HG03060 (cell line): ENCODE results near the gene PML.

Source experiments
- ATAC-seq: cut with Tn5 transposase; IDR thresholded peaks from one replicate; pipeline ENCODE4 v1.9.1; 2021; ENCODE audit warnings: low read depth, moderate number of reproducible peaks; ENCODE audit not compliant: unreplicated experiment

The PML gene

DNA sequence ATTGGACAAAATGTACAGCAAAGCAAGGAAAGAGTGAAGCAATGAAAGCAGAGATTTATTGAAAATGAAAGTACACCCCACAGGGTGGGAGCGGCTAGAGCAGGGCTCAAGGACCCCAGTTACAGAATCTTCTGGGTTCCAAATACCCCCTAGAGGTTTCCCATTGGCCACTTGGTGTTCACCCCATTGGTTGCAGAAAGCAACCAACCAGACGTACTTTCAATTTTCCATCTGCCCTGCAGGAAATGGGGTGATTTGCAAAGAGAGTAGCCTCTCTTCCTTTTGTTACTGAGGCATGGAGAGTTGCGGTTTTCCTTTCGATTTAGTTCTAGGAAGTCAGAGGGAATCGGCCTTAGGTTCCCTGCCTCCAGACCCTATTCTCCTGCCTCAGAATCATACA, 2.4 kb downstream of the PML start:
- ATAC-seq = no peak

DNA sequence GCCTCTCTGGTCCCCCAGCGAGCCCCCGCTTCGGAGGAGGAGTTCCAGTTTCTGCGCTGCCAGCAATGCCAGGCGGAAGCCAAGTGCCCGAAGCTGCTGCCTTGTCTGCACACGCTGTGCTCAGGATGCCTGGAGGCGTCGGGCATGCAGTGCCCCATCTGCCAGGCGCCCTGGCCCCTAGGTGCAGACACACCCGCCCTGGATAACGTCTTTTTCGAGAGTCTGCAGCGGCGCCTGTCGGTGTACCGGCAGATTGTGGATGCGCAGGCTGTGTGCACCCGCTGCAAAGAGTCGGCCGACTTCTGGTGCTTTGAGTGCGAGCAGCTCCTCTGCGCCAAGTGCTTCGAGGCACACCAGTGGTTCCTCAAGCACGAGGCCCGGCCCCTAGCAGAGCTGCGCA, 3.5 kb downstream of the PML start:
- ATAC-seq = no peak

DNA sequence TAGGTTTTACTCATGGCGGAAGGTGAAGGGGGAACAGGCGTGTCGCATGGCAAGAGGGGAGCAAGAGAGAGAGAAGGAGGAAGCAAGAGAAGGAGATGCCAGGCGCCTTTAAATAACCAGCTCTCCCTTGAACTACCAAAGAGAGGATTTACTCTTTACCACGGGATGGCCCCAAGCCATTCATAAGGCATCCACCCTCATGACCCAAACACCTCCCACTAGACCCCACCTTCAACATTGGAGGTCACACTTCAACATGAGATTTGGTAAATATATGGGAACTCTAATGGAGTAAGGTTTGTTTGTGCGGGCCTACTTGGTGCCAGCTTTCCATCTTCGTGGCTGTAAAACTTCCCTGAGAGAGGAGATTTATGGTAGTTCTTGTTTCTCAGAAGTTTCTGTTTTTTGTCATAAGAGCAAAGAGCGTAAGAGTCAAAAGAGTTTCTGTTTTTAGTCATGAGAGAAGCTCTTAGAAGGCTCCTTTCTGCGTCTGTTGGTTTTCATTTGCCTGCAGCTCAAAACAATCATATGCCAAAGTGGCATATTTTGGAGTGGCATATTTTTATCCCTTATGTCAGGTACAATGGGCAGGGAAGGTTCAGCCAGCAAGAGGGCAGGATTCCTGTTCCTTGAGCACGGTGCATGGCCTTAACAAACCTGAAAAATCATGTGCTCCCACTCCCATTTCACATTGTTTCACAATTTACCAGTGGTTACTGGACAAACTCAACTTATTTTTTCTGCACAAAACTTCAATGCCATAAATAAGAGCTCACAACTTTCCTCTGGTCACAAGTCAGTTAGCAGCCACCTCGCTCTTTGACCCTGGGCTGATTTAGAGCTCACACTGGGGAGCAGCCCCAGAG, 12.5 kb downstream of the PML start:
- ATAC-seq = no peak

DNA sequence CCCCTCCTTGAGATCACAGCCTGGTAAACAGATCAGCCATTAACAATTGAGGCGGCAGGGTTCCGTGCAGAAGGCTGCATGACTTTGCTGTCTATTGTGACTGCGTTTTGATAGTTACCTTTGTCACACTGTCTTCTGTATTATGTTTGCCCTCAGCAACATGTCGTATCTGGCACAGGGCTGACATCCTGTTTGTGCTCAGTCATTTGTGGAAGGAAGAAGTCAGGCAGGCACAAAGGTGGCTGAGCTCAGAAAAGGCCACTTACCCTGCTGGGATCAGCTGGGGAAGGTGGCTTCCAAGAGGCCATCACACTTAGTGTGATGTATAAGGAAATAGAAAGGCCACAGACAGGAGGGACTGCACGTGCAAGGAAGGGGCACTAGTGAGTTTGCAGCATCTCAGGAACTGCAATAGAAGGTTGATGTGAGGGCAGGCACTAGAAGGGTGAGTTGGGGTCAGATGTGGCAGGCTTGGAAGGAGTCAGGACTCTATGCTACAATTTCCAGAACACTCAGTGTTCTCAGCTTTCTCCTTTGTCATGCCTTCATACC, 13.4 kb downstream of the PML start:
- no peak for ATAC-seq

DNA sequence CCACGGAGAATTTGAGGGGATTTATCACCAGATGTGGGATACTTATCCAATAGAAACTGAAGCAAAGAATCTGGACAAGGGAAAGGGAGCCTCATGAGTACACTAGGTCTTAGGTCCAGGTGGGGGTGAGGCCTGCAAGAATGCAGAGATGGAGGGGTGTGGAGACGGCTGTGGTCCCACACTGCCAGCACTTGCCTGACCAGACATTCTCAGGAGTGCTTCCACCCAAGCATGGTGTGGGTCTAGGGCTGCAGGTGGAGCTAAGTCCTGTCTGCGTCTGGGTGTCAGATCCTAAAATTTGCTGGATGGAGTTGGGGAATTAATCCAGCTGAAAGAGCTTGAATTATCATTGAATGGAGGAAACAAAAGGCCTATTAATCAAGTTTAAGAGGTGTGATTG, 14.4 kb downstream of the PML start:
- ATAC-seq = no peak

DNA sequence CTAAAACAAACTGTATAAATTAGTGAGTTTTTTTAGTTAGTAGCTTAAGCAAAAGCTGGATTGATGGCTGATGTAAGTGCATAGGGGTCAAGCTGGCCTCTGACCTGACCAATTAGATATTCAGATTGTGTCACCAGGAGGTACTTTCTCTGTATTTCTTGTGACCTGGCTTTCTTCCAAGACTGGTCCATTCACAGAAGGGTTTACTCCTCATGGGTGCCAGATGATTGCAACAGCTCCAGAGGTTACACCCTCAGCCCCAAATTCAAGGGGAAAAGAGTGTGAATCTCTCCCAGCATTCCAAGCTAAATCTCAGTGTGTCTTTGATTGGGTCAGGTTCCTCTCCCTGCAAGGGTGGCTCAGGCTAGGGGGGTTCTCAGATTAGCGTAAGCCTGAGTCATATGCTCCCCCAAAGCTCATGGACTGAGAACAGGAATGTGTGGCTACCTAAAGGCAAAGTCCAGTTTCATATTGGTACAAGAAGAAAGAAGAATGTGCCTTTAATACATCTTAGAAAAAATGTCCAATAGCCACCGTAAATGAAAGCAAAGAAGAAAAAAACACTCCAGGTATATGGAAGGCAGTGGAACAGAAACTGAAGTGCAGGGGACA, 16.5 kb downstream of the PML start:
- ATAC-seq = no peak

DNA sequence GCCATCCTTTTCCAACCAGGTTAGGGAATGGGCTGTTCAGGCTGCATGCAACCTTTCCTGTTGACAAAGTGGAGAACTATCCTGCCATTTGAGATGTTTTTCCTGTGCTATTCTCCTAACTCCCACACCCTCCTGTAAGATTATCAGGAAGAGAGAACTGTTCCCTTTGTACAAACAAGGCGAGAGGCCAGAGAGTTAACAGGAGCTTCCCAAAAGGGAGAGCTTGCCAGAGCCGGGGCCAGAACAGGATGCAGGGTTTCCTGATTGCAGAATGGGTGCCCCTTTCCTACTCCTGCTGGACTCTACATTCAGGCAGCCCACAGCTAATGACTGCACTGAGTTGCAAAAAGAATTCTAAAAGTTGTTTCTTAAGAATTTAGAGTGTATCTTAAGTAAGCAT, 17.1 kb downstream of the PML start:
- no peak for ATAC-seq

DNA sequence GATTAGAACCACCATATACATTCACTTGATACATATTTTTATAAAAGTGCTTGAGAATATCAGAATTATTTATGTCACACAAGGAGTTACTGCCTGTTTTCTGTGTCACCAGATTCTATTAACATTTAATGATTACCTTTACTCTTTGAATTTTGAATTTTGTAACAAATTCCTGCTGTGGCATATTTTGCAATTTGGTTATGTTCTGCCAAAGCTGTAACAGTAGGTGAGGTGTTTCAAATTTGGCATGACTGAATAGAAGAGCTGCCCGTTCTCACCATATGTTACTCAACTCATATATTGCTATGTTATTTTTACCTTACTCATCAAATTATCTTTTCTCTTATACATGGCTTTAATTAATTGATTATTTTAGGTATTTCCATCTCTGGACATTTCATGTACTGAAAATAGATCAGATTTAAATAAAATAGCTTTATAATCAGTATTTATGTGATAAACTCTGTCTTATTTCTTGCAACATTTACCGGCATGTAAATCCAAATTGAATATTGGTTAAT, 18.9 kb downstream of the PML start:
- ATAC-seq = no peak

DNA sequence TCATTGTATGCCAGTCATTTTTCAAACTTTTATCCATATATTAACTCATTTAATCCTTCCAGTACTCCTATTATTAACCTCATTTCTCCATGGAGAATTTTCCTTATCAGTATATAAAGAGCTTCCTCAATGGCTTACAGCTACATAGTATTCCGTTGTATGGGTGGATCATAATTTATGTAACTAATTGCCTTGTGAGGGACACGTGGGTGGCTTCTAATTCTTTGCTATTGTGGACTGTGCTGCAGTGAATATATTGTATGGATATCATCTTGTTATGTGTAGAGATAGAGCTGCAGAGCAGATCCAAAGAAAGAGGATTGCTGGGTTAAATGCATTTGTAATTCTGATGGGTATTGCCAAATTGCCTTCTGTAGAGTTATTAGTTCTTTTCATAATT, 25.2 kb downstream of the PML start:
- no peak for ATAC-seq

DNA sequence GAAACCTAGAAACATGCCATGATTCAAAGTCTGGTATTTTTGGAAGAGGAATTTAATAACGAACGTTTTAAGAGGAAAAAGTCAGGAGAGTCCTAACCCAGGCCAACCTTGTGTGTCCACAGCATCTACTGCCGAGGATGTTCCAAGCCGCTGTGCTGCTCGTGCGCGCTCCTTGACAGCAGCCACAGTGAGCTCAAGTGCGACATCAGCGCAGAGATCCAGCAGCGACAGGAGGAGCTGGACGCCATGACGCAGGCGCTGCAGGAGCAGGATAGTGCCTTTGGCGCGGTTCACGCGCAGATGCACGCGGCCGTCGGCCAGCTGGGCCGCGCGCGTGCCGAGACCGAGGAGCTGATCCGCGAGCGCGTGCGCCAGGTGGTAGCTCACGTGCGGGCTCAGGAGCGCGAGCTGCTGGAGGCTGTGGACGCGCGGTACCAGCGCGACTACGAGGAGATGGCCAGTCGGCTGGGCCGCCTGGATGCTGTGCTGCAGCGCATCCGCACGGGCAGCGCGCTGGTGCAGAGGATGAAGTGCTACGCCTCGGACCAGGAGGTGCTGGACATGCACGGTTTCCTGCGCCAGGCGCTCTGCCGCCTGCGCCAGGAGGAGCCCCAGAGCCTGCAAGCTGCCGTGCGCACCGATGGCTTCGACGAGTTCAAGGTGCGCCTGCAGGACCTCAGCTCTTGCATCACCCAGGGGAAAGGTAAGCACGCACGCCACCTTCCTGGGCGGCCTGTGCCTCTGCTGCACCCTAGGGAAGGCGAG, 28.4 kb downstream of the PML start:
- no peak for ATAC-seq

DNA sequence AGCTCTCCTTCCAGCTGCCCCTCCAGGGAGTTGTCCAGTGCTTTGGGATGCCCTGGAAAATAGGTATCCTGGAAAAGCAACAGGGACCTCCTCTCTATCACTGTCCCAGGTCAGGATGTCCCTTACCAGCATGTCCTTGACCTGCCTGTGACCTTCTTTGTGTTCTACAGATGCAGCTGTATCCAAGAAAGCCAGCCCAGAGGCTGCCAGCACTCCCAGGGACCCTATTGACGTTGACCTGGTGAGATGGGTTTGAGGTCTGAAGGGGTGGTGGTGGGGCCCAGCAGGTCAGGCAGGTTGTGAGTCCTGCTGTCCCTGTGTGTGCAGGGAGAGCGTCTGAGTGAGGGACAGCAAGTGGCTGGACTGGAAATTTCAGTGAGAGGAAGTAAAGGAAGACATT, 30.2 kb downstream of the PML start:
- no peak for ATAC-seq

DNA sequence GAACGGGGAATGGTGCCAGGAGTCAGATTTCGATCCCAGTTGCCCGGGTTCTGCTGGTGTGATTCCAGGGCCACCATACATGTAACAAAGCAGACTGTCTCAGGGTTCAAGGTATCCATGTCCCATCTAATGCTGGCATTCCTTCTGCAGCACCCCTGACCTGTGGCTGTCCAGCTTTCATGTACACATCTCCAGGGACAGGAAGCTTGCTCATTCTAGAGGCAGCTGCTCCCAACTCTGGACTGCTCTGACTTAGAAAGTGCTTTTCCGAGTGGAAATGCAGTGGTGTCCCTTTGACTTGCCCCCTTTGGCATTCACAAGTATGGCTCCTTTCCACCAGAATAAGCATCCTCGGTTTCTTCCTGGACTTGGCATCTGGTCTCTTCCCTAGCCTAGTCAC, 30.9 kb downstream of the PML start:
- ATAC-seq = no peak

DNA sequence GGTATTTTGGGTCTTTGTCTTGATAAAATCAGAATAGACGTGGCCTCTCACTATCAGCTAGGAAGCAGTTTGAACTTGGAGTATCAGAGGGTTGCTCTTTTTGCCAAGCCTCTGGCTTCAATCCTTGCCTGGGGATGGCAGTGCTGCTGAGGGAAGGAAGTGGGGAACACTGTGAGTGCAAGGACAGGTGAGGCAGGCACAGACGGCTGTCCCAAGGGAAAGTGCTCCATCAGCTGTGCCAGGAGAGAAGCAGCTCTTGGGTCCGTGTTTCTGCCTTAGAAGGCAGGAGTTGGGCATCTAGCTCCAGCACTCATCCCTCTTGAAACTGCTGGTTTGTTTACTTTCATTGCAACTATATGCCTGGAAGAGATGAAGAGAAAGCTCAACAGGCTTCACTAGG, 33.2 kb downstream of the PML start:
- ATAC-seq = no peak

DNA sequence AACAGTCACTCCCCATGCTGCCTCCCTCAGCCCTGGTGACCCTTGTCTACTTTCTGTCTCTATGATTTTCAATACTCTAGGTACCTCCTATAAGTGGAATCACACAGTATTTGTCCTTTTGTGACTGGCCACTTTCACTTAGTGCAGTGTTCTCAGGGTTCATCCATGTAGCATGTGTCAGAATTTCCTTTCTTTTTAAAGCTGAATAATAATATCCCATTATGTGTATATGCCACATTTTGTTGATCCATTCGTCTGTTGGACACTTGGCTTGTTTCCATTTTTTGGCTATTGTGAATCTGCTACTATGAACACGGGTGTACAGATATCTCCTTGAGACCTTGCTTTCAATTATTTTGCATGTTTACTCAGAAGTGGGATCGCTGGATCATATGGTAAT, 34.1 kb downstream of the PML start:
- ATAC-seq = no peak

DNA sequence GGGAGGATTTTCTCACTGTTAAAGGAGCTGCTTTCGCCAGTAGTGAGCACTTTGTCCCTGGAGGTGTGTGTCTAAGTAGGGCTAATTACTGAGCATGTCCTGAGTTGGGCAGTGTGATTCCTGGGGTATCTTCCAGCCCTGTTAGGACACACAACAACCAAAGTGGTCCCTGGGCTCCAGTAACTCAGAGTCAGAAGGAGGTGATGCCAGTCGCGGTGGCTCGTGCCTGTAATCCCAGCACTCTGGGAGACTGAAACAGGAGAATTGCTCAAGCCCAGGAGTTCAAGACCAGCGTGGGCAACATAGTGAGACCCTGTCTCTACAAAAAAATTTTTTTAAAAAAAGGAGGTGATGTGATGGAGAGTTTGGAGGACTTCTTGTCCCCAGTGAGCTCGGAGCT, 37.5 kb downstream of the PML start:
- ATAC-seq = no peak

DNA sequence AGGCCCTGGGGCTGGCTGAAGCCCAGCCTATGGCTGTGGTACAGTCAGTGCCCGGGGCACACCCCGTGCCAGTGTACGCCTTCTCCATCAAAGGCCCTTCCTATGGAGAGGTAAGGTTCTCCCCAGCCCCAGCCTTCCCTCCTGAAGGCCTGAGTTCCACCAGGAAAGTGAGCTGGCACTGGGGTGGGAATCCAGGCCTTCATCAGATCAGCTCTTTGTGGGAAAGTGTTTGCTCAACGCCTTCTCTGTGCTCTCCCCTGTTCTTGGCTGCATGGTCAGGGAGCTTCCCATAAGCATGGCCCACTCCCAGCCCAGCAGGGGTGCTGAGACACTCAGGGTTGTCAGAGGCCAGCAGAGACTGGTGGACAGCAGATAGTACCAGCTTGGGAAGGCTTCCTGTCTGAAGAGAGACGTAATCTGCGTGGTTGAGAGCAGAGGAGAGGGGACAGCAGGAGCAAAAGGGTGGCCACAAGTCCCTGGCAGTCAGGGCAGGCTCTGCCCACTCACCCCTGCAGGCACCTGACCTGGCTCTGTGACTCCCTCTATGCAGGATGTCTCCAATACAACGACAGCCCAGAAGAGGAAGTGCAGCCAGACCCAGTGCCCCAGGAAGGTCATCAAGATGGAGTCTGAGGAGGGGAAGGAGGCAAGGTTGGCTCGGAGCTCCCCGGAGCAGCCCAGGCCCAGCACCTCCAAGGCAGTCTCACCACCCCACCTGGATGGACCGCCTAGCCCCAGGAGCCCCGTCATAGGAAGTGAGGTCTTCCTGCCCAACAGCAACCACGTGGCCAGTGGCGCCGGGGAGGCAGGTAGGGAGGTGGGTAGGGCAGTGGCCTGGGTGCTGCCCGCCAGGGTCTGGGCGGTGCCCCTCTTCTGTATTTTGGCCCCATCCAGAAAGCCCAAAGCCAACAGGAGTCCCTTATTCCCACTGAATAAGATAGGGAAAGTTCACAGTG, 38.4 kb downstream of the PML start:
- ATAC-seq = no peak

DNA sequence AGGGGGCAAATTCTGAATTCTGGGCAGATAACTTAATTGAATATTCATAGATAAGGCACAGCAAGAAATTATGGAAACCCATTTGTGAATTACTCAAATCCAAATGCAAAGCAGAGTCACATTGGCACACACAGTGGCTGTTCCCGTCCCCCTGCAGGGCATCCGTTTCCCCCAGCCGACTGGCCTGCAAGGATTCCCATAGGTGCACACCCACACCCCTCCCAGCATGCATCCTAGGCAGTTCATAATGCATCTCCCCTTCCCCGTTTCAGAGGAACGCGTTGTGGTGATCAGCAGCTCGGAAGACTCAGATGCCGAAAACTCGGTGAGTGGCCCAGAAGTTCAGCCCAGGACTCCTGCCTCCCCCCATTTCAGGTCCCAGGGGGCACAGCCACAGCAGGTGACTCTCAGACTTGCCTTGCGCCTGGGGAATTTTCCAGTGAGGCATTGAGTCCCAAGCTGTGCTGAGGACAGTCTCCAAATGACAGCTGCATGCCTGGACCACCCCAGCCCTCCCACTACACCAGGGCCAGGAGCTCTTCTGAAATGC, 39.8 kb downstream of the PML start:
- ATAC-seq = no peak

DNA sequence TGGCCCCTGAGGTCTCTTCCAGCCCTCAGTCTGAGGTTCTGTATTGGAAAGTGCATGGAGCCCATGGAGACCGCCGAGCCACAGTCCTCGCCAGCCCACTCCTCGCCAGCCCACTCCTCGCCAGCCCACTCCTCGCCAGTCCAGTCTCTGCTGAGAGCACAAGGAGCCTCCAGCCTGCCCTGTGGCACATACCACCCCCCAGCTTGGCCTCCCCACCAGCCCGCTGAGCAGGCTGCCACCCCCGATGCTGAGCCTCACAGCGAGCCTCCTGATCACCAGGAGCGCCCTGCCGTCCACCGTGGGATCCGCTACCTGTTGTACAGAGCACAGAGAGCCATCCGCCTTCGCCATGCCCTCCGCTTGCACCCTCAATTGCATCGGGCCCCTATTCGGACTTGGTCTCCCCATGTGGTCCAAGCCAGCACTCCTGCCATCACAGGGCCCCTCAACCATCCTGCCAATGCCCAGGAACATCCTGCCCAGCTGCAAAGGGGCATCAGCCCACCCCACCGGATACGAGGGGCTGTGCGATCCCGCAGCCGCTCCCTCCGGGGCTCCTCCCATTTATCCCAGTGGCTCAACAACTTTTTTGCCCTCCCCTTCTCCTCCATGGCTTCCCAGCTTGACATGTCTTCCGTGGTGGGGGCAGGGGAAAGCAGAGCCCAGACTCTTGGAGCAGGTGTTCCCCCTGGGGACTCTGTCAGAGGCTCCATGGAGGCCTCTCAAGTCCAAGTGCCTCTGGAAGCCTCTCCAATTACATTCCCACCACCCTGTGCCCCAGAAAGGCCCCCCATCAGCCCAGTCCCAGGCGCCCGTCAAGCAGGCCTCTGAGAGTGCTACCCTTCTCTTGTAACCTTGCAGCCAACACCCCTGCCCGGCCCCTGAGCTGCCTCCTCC, 40.9 kb downstream of the PML start:
- no peak for ATAC-seq
